DMS53 (cell line): ENCODE data around the gene C5AR2.
"Not testable (repeated sequence)": the region's sequence is repeated elsewhere in the genome, so short reads cannot be mapped to it uniquely, and the experiment has no call there.

Source experiments
- DNase-seq: peaks from one replicate; lab custom pipeline; 2025; lab: John Stamatoyannopoulos, UW

Gene C5AR2

DNA sequence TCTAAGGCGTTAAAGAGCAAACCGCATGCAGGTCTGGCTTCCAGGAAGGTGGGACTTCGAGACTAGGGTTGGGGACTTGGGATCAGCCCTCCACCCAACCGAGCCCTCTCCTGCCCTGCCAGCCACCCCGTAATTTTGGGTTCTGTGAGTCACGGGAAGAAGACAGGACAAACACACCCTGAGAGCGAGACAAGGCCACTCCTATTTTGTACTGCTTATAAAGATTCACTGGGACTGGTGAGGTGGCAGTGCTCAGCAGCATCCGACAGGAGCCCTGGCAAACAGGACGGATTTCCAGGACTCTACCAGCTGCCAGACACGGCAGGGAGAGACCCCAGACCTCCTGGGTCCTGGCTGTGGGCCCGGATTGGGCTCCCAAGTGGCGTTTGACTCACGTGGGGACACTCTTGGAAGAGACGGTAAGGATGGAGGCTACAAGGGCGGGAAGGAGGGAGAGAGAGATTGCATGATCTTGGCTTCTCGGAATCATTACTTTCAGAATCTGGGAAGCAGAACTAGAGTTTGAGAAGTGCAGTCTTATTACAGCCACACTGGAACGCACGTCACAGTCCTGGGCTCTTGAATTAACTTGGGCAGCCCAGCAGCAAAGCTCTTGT, at the start of gene C5AR2:
TSS of gene C5AR2 (plus strand) at position 245 of the 617 bp plus-strand sequence. CDS start 8,625 bp downstream, outside the sequence.
- no peak for DNase-seq

DNA sequence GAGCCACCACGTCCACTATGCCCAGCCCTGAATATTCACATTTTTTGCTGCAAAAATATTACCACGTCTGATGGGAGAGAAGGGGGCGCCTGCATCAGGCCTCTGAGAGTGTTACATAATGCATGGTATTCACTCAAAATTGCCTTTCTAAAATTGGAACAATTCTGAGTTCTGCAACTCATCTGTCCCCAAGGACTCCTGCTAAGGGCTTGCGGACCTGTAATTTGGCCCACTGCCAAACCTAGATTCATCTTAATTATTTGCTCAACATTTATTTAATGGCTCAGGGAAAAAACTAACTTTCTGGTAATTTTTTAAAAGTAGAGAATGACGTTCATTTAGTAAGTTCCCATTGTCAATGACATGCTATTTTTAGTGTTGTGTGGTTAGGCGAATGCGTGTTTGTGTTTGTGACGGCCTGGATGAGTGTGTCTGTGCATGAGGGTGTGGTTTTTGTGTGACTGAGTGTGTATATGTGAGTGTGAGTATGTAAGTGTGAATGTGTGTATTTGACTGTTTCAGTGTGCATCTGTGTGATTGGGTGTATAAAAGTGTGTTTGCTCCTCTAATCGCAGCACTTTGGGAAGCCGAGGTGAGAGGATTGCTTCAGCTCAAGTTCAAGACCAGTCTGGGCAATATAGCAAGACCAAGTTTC, 48.4 kb upstream of the C5AR2 start:
- no peak for DNase-seq

DNA sequence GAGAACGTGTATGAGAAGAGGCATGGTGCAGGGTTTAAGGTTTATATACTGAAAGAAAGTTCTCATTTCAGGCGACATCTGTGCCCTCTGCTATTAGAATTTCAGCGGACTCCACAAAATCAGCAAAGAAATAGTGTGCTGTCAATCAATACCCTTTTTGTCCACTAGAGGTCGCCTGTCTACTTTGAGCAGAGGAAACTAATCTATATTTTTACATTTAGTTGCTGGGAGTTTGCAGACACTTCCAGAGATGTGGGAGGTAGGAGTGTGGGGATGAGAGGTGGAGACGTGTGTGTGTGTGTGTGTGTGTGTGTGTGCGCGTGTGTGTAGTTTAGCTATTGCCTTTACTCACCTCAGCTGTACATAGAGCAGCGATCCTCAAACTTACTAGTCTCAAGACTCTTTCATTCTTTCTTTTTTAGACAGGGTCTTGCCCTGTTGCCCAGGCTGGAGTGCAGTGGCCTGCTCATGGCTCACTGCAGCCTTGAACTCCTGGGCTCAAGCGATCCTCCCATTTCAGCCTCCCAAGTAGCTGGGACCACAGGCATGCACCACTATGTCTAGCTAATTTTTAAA, 47.6 kb upstream of the C5AR2 start:
- peak; percentile 84 for DNase-seq

DNA sequence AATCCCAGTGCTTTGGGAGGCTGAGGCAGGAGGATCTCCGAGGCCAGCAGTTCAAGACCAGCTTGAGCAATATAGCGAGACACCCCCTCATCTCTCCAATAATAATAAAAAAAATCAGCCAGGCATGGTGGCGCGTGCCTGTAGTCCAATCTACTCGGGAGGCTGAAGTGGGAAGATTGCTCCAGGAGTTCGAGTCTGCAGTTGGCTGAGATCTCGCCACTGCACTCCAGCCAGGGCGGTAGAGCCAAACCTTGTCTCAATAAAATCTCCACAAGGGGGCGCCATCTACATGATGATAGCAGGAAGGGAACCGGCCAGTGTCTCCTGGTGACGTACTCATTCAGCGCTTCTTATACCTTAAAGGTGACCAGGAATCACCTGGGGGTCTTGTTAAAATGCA, 35.9 kb upstream of the C5AR2 start:
- DNase-seq = peak; percentile 95

DNA sequence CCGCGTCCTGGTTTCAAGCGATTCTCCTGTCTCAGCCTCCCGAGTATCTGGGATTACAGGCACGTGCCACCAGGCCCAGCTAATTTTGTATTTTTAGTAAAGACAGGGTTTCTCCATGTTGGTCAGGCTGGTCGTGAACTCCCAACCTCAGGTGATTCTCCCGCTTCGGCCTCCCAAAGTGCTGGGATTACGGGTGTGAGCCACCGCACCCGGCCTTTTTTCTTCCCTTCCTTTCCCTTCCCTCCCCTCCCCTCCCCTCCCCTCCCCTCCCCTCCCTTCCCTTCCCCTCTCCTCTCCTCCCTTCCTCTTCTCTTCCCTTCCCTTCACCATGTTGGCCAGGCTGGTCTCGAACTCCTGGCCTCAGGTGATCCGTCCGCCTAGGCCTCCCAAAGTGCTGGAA, 31.1 kb upstream of the C5AR2 start:
- not testable (repeated sequence) for DNase-seq

DNA sequence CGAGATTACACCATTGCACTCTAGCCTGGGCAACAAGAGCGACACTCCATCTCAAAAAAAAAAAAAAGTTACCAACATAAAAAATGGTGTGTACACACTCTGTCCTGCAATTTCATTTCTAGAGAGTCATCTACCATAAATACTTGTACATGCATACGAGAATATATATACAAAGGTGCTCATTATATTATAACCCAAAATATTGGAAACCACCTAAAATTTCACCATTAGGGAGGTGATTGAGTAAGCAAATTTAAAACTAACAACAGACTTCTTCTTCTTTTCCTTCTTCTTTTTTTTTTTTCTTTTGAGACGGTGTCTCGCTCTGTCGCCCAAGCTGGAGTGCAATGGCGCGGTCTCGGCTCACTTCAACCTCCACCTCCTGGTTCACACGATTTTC, 29.7 kb upstream of the C5AR2 start:
- DNase-seq = no peak

DNA sequence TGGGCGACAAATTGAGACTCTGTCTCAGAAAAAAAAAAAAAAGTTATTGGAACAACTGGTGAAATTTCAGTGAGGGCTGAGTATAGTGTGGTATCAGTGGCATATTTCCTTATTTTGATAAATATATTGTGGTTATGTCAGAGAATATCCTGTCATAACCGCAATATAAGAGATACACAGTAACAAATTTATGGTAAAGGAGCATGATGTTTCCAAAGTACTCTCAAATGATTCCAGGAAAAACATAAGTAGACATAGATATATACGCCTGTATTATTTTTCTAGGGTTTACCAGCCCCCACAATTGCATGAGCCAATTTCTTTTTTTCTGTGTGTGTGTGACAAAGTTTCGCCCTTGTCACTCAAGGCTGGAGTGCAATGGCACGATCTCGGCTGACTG, 28.0 kb upstream of the C5AR2 start:
- DNase-seq = no peak

DNA sequence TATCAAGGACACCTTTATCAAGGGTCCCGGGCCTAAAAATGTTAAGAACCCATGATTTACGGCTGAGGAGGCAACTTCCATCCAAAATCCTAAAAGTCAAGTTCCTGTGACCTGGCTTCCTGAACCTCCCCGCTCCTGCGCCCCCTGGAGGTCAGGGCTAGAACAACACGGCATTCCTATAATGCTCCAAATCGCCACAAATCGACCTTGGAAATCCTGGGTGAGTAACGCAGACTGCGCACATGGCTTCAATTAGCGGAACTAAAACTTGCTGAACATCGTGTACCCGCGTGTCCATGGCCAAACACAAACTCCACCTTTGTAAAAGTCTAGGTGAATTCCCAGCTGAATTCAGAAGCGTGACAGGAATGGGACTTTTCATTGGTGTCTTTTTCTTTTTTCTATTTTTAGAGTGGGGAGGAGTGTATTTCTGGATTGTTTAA, 26.6 kb upstream of the C5AR2 start:
- peak; percentile 88 for DNase-seq

DNA sequence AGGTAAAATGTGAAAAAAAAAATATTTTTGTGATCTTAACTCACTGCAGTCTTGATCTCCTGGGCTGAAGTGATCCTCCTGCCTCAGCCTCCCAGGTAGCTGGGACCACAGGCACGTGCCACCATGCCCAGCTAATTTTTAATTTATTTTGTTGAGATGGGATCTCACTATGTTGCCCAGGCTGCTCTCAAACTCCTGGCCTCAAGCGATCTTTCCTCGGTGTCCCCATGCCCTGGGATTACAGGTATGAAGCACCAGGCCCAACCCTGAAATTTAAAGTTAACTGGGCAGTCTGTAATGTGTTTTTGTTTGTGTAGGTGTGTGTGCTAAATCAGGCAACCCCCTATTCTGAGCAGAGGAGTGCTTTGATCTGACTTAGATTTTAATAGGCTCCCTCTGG, 25.7 kb upstream of the C5AR2 start:
- no peak for DNase-seq

DNA sequence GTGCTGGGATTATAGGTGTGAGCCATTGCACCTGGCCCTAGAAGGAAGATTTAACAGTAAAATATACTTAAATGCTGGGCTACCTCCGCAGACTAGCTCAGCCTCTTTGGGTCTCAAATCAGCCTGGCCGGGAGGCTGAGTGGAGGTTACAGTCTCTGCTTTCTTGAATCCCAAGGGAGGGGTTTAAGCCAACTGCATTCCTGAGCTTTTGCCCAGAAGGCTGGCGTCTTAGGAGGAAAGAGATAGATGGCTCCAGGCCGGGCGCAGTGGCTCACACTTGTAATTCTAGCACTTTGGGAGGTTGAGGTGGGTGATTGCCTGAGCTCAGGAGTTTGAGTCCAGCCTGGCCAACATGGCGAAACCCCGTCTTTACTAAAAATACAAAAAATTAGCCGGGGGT, 22.9 kb upstream of the C5AR2 start:
- no peak for DNase-seq

DNA sequence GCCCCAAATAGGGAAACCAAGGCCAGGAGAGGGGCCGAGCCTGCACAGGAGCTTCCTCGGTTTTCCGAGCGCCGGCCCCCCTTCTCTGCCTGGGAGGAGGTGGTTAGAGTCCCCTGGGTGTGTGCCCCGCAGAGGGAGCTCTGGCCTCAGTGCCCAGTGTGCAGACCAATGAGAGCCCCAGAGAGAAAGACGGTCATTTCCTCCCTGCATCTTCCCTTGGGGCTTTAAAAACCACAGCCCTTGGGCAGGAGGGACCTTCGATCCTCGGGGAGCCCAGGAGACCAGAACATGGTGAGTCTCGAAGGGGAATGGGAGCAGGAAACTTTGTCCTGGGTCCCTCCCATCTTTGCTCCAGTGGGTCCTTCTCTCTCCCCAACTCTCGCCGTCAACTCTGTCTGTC, 22.4 kb upstream of the C5AR2 start, which contains the start of gene C5AR1:
TSS of gene C5AR1 (plus strand) at position 254 of the 400 bp plus-strand sequence. CDS start at position 289, 35 bp downstream.
- DNase-seq = no peak

DNA sequence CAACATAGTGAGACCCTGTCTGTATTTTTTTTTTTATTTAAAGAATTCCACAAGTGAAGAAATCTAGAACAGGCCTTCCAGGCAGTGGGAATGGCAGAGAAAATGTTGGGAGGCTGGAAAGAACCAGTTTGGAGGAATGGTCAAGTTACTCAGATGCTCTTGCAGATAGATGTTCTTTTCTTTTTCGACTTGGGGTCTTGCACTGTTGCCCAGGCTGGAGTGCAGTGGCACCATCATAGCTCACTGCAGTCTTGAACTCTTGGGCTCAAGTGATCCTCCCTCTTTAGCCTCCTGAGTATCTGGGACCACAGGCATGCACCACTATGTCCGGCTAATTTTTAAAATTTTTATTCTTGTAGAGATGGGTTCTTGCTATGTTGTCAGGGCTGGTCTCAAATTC, 21.7 kb upstream of the C5AR2 start:
- DNase-seq = no peak

DNA sequence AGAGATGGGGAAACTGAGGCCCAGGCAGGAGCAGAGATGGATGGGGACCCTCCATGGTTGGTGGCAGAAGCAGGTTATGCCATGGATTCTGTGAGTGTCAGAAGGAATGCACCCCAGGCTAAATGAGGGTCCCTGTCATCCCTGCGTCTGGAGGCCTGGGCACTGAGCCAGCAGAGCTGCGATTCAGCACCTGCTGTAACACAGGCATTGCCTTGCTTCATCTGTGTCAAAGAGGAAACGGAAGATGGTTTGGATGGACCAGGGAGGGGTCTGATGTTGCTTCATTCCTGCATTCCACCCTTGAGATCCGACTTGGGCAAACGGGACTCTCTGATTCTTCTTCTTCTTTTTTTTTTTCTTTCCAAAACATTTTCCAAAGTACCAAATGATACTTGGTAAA, 21.2 kb upstream of the C5AR2 start:
- peak; percentile 67 for DNase-seq

DNA sequence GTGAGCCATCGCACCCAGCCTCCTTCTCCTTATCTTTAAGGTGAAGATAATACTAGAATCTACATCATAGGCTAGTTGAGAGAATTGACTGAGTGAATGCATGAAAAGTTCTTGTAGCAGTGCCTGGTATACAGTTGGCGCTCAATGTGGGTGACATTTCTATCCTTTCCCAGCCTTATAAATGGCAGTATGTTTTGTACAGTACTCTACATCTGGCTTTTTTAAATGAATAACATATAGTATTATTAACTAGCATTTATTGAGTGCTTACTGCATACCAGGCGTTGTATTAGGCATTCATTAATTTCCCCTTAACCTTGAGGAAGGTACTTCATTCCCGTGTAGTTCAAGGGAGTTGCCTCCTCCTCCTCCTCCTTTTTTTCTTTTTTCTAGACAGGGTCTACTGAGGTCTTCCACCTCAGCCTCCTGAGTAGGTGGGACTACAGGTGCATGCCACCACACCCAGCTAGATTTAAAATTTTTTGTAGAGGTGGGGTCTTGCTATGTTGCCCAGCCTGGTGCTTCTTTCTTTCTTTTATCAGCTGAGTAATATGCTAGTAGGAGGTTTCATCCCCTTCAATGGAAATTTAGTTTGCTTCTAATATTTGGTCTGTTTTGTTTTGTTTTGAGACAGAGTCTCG, 19.5 kb upstream of the C5AR2 start:
- DNase-seq = no peak

DNA sequence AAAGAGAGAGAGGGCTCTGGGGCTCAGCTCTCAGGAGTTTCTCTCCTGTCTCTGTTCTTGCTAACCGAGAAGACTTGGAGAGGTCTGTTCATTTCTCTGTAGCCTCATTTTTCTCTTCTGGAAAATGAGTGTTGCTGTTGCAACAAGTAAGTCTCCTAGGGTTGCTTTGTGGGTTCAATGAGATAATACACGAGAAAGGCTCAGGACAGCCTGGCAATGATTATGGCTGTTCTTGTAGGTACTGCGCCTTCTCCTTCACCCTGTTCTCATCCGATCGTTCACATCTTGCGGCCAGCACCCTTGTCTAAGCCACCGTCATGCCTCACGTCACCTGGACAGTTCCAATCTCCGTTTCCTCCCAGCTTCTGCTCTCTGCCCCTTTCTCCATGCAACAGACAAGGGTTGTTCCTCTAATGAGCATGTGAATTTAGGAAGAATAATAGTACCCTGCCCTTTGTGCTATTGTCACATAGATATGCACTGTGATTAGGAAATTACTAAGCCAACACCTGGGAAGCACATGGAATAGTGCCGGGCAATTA, 18.1 kb upstream of the C5AR2 start:
- peak; percentile 27 for DNase-seq

DNA sequence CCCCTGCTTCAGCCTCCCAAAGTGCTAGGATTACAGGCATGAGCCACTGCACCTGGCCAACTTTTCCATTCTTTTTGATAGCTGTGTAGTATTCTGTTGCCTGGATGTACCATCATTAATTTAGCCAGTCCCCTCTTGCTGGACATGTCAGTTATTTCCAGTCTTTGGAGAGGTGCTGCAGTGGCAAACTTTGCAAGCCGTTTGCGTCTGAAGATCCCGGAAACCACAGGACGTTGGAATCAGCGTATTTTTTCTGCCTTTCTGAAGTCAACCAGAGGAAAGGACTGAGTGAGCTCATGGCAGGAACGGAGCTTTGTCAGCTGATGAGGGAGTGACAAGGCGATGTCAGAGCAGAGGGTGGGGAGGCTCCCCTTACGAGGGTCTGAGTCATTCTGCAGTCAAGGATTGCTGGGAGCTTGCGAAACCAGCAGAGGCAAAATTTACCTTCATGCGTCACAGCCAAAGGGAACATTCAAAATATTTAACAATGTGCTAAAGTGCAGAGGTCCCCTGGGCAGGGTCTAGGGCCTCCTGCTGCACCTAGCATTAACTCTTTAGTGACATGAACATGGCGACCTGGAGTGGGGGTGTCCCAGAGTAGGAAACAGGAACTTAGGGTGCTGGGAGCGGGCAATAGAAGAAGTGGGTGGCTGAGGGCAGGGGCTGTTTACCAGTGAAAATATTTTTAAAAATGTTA, 16.7 kb upstream of the C5AR2 start:
- DNase-seq = peak; percentile 89

DNA sequence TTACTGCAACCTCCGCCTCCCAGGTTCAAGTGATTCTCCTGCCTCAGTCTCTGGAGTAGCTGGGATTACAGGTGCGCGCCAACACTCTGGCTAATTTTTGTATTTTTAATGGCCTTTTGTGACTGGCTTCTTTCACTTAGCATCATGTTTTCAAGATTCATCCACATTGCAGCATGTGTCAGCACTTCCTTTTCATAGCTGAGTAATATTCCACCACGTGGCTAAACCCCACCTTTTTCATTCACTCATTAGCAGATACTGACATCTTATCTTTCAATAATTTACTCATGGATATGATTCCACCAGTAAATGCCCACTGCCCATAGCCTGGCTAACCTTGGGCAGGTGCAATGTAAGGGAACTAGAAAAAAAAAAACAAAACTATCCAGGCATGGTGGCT, 15.5 kb upstream of the C5AR2 start:
- DNase-seq = no peak

DNA sequence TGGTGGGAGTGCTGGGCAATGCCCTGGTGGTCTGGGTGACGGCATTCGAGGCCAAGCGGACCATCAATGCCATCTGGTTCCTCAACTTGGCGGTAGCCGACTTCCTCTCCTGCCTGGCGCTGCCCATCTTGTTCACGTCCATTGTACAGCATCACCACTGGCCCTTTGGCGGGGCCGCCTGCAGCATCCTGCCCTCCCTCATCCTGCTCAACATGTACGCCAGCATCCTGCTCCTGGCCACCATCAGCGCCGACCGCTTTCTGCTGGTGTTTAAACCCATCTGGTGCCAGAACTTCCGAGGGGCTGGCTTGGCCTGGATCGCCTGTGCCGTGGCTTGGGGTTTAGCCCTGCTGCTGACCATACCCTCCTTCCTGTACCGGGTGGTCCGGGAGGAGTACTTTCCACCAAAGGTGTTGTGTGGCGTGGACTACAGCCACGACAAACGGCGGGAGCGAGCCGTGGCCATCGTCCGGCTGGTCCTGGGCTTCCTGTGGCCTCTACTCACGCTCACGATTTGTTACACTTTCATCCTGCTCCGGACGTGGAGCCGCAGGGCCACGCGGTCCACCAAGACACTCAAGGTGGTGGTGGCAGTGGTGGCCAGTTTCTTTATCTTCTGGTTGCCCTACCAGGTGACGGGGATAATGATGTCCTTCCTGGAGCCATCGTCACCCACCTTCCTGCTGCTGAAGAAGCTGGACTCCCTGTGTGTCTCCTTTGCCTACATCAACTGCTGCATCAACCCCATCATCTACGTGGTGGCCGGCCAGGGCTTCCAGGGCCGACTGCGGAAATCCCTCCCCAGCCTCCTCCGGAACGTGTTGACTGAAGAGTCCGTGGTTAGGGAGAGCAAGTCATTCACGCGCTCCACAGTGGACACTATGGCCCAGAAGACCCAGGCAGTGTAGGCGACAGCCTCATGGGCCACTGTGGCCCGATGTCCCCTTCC, 11.8 kb upstream of the C5AR2 start:
- no peak for DNase-seq

DNA sequence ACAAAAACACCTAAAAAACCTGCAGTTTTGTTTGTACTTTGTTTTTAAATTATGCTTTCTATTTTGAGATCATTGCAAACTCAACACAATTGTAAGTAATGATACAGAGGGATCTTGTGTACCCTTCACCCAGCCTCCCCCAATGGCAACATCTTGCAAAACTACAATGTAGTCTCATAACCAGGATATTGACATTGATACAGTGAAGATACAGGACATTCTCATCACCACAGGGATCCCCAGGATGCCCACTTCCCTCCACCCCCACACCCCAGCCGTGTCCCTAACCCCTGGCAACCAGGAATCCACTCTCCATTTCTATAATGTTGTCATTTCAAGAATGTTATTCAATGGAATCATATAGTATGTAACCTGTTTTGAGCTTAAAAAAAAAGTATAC, 10.3 kb upstream of the C5AR2 start:
- DNase-seq = no peak

DNA sequence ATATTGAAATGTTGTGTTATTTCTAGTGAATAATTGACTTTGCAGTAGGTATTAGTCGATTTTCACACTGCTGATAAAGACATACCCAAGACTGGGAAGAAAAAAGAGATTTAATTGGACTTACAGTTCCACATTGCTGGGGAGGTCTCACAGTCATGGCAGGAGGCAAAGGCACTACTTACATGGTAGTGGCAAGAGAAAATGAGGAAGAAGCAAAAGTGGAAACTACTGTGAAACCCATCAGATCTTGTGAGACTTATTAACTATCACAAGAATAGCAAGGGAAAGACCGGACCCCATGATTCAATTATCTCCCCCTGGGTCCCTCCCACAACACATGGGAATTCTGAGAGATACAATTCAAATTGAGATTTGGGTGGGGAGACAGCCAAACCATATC, 9.9 kb upstream of the C5AR2 start:
- DNase-seq = no peak

DNA sequence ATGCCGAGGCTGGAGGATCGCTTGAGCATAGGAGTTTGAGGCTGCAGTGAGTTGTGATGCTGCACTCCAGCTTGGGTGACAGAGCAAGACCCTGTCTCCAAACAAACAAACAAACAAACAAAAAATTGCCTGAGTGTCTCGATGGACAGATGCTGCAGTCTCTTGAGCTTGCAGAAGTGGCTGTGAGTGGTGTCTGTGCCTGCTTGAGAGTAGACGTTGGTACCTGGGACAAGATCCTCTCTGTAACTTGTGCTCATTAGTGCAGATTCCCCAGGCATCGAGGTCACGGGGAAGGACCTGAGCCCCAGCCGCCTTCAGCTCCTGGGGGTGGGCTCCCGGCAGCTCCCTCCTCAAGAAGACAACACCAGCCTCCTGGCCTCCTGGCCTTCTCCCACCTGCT, 8.6 kb upstream of the C5AR2 start:
- DNase-seq = no peak
